Measurements from ENCODE around the gene EVA1A.

EVA1A gene

DNA sequence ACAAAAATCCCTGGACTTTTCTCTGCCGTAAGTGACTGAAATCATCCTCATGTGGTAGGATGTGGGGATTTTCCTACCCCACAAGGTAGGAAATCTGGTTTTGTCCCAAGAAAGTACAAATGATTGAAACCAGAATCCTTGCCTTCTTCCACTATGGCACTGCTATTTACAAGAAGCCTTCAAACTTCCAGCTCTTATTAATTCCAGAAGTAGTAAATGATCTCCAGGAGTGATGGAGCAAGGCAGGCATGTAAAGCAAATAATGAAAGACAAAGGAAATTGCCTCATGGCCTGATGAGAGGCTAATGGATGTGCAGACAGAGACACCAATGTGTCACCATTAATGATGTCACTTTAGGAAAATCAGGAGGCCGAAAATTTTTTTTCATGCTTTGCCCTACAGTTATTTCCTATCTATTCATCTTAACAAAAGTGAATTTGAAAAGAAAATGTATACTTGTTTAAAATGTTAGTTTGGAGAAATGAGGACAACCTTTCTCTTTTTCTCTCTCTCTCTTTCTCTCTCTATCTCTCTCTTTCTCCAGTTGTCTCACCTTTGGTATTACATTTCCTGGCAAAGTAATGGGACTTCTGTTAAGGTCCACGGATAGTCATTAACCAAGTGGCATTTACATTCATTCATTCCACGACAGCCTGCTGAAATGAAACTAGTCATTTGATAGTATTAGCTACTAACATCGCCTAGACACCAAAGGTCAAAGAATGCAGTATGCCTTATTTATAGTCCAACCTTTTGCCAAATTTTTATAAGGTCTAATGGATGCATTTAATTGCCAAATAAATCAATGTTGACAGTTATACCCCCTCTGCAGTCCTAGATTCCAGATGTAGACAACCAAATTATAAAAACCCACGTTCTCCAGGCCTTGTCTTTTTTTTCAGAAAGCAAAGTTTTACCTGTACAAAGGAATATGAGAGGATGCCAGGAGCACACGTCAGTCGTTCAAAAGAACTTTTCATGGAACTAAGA lies 5.0 kb upstream of the EVA1A start:
- no peak overlapping the region for H3K4me3 ChIP-seq (ENCODE audit: low read depth, low read length)
- DNase-seq (ENCODE audit: low read depth), result no peak

DNA sequence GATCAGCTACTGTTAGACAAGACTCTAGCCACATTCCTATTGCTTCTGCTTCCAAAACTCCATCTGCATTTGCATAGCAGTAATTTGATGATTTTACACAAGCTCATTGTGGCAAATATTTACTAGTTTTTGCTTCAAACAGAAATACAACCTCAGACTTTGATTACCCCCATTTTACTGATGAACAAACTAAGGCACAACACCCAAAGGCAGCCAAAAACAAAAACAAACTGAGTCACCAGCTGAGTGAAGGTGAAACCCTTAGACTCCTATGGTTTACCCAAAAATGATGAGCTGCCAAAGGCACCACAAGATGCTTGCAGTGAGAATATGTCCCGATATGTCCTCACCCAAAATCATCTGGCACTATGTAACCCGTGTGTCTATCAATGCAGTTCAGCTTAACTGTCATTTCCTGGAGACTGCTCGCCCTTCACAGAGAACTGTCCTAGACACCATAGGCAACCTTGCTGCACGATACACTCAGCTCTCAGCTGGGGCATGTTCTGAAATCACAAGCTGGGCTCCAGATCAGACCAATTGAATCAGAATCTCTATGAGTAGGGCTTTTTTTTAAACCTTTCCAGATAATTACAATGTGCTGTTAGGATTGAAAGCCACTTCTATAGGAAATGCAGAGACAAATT lies 4.1 kb upstream of the EVA1A start:
- DNase-seq (ENCODE audit: low read depth), result no peak
- H3K4me3 ChIP-seq (ENCODE audit: low read depth, low read length), result no peak overlapping the region

DNA sequence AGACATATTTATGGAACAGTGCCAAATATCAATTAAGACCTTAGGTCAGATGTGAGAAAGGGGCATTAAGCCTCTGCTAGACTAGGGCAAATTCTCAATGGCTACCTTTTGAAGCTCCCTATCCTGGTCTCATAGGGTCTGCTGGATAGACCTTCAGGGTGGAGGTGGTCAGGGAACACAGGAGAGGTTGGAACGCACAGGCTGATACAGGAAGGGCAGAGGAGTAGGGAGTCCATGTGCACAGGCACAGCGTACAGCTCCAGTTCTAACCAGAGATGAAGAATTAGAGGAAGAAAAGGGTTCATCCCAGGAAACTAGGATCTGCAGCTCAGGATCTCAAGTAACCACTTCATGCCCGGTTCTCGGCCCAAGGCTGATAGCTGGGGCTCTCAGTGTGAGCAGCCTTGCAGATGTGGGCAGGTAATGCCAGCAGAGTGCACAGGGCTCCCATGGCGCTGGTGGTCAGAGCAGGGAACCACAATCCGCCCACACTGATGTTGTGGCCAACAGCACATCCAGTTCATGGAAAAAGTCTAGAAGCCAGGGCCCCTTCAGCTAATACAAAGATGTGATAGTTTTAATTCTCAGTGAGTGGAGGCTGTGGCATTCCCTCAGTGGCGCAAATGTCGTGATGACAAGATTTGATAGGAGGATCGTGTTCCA lies 3.4 kb upstream of the EVA1A start:
- H3K4me3 ChIP-seq (ENCODE audit: low read depth, low read length), result no peak overlapping the region
- DNase-seq (ENCODE audit: low read depth), result no peak

DNA sequence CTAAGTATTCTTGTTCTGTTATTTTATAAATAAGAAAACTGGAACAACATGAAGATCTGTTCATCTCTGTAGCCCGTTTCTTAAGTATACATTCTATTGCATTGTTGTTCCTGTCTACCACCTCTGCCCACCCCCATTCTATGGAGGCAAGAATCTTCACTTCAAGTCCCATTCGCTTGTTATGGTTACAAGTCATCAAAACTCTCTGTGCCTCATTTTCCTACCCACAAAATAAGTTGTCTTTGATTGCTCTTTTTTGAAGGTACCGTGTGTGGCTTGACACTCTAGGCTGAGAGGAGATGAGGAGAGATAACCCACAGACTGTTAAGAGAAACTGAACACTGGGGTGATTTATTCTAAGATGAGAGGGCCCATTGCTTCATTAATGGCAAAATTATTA lies 2.9 kb upstream of the EVA1A start:
- no peak for DNase-seq (ENCODE audit: low read depth)

DNA sequence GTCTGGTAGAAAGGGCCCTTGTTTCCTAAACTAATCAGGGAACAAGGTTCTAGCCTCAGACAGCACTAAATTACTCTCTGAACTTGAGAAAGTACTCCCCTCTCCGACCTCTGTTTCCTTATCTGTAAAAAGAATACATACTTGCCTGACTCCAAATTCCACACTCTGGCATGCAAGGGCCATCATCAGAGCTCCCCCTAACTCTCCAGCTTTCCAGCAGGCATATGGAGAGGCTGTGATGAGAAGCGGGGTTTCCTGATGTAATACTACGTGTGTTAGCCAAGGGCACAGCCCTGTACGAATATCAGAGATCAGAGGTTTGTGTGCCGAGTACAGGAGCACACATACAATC lies 1.8 kb upstream of the EVA1A start:
- H3K4me3 ChIP-seq (ENCODE audit: low read depth, low read length), result no peak overlapping the region
- DNase-seq (ENCODE audit: low read depth), result no peak

More for the DNA sequence above, 2.9 kb upstream of the EVA1A start:
- no peak overlapping the region for H3K4me3 ChIP-seq (ENCODE audit: low read depth, low read length)

DNA sequence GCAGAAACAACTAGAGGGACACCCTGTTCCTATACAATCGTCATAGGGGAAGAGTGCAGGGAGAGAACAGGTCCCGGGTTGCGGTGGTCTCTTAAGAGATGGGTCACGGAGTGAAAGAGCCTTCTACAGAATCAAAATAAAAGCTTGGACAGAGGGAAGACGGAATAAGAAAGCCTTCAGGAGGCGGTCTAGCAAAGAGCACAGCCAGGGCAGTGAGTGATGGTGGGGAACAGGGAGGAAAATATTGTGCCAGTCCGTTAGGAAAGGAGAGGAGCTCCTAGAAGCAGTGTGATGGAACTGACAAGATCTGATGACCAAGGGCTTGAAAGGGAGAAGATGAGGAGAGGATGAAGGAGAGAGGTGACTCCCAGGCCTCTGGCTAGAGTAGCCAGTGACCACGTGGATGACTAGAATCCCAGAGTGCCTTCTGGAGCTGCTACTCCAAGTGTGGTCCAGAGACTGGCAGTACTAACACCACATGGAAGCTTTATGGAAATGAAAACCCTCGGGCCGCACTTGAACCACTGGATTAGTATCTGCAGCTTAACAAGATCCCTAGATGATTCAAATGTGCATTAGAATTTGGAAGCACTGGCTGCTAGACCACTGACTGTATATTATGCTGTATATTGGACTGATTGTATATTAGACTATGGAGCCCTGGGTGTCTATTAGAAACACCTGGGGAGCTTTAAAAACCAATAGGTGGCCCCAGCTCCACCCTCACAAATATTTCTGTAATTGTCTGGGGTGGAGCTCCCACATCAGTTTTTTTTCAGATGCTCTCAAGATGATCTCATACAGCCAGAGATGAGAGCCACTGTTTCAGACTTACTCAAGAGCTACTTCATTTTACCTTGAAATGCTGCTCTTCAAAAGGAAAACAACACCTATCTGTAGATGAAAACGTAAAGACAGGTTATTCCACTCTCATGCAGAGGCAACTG lies 1.1 kb upstream of the EVA1A start:
- peak overlapping the region; percentile 67 for H3K4me3 ChIP-seq (ENCODE audit: low read depth, low read length)
- DNase-seq (ENCODE audit: low read depth), result no peak

DNA sequence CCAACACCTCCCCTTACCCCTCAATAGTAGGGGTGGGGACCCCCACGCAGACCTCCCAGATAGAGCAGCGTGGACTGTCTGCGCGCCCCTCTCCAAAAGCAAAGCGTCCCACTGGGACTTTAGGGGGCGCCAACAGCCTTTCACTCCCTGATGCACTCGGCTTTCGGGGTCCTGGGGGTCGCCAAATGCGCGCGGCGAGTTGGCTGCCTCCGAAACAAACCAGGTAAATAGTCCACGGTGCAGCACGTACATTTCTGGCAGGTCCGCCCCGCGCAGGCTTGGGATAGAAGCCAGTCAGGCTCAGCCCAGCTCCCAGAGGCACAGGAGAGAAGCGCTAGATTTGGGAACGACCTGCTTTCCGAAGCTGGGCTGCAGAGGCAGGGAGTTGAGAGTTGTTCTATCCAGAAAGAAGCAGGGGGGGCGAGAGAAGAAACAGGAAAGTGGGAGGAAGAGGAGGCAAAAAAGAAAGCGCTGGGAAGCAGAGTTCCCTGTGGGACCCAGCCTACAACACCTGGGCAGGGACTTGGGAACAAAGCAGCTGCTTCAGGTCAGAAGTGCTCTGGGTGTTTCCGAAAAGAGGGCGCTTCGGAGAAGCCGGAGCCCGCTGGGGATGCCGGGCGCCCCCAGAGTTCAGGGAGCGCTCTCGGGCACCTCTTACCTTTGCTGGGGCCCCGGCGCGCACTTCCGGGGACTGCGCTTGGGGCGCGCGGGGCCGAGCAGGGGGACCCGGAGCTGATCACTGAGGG lies 544 bp downstream of the EVA1A start:
- no peak for DNase-seq (ENCODE audit: low read depth)

DNA sequence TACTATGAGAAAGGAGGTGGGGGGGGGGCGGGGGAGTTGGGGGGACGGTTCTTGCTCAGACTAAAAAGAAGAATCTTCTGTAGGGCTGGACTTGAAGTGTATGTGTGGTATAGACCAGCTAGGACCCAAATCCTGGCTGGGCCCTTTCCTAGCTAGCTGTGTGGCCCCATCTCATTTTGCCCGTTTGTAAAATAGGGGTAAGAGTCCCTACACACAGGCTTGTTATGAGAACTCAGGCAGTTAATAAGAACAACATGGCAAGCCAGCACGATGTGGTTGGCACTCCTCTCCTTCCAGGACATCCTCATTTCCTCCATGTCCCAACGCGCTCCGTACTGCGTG lies 1.1 kb downstream of the EVA1A start:
- DNase-seq (ENCODE audit: low read depth), result no peak
- peak overlapping the region; percentile 67 for H3K4me3 ChIP-seq (ENCODE audit: low read depth, low read length)

More for the DNA sequence above, 544 bp downstream of the EVA1A start:
- peak overlapping the region; percentile 67 for H3K4me3 ChIP-seq (ENCODE audit: low read depth, low read length)

DNA sequence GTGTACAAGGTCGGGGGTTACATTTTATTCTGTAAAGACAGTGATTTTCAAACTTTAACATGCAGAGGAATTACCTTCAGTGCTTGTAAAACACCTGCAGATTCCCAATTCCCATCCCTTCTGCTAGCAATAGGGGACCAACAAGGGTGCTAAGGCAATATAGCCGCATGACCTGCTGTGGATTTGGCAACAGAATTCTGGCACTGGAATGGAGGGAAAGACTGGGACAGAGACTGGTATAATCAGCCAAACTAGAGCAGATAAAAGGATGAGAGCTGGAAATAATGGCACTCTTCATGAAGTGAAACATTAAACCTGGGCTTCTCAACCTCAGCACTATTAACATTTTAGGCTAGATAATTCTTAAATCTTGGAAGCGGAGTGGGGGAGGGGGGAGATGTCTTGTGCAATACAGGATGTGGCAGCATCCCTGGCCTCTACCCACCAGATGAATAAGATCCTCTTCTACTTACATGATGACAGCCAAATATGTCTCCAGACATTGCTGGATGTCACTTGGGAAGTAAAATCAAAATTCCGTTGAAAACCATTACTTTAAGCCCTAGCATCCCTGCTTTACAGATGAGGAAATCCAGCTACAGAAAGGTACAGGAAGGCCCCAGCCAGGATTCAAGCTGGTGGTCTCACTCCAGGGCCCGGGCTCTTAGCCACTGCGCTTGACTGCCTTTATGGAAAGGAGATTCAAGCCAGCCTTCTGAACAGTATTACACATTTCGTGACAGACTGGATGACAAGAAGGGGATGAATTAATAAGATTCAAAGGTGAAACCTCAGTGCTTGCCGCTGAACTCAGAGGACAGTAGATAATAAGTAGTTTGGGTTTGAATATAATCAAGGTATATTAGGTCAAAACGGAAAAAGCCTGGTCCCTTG lies 1.7 kb downstream of the EVA1A start:
- peak overlapping the region; percentile 27 for H3K4me3 ChIP-seq (ENCODE audit: low read depth, low read length)
- peak; percentile 56 for DNase-seq (ENCODE audit: low read depth)

DNA sequence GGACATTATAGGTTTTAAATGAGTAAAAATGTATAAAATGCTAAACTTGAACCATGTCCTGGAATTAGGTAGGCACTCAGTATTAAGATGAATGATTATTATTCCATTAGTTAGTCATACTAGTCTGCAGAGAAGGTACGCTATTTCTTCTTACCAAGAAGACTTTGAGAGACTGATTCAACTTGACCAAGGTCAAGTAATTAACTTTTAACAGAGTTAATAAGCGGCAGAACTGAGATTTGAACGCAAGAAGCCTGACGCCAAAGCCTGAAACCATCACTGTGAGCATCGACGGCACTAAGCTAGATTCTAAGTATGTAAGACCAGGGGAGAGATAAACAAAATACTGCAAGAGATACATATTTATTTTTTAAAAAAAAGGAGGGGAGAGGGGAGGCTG lies 2.6 kb downstream of the EVA1A start:
- no peak overlapping the region for H3K4me3 ChIP-seq (ENCODE audit: low read depth, low read length)
- DNase-seq (ENCODE audit: low read depth), result no peak

DNA sequence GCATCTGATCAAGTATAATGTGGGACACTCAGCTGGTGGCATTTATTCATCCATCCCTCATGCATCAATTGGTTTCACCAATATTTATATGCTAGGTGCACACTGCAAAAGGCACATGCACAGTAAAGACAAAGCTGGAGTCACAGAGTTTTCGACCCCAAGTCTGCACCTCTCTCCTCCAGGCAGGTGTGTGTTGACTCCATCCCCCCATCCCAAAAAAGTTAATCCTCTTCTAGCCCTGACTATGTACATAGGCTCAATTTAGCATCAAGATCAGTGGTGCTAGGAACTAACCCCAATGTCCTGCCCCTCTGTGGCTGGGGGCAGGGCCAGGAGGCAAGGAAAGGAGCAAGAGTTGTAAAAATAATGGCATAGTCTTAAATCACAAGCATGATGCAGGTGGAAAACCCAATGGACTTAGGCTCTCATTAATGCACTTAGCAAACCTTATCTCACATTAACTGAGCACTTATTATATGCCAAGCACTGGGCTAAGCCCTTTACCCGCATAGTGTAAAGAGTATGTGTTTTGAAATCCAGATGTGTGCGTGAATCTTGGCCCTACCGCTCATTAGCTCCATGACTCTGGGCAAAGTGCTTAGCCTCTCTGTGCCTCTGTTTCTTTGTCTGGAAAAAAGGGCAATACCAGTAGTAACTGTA lies 3.1 kb downstream of the EVA1A start:
- no peak for DNase-seq (ENCODE audit: low read depth)
- H3K4me3 ChIP-seq (ENCODE audit: low read depth, low read length), result no peak overlapping the region

DNA sequence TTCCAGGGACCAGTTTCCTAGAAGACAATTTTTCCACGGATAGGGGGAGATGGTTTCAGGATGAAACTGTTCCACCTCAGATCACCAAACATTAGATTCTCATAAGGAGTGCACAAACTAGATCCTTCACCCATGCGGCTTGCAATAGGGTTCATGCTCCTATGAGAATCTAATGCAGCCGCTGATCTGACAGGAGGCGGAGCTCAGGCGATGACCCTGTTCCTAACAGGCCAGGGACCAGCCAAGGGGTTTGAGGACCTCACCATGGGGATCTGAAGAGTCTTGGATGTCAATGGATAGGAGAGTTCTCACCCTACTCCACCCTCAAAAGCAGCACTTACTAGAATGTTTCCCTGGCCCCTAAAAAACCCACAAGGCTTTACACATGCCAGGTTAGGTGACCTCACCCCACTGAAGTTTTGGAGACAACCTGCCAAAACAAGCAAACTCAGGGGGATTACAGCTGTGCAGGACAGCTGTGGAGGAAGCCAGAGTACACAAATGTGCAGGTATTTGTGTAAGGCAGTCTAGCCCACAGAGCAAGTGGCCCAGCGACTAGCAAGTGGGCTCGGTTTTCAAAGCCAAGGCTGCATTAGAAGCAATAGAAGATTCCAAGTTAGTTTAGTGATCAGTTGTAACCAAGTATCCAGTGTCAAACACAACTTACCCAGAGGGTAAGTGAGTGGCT lies 3.9 kb downstream of the EVA1A start:
- H3K4me3 ChIP-seq (ENCODE audit: low read depth, low read length), result no peak overlapping the region
- no peak for DNase-seq (ENCODE audit: low read depth)

DNA sequence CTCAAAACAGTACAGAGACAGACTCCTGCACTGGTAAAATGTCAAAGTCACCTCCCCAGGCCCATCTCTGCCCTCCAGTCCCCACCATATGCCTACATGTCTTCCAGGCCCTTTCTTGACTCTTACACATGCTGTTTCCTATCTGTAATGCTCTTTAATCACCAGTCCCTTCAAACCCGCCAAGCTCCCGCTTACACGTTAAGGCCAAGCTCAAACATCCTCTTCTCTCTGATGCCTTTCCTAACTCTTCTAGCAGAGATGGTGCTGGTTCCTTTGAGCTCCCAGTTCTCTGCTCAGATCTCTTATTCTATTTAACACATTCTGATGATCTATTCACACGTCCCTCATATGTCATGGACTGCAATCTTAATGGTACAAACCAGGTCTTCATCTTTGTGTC lies 5.0 kb downstream of the EVA1A start:
- no peak overlapping the region for H3K4me3 ChIP-seq (ENCODE audit: low read depth, low read length)
- no peak for DNase-seq (ENCODE audit: low read depth)

DNA sequence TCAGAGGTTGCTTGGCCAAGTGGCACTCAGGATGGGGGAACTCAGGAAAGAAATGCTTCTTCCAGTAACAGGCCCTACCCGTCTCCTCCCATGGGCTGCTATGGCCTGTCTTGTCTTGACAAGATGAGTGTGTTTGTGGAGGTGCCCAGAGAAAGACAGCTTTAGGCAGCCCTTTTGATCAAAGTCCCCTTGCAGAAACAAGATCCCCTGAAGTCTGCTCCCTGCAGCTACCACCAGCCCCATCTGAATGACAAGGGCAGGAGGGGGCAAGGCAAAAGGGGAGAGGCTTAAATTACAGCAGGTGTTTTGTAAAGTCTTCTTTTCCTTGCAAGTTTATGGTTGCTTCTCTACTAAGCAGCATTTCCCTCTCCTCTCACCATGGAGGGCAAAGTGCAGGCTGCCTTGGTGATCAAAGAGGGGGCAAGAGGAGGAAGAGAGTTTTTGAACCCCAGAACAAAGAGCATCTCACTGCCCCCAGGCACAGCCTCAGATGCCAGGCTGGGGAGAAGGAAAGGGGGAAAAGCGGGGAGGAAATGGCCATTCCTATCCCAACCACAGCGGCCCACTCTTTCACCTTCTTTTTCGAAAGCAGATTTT lies 6.7 kb downstream of the EVA1A start:
- DNase-seq (ENCODE audit: low read depth), result no peak
- H3K4me3 ChIP-seq (ENCODE audit: low read depth, low read length), result no peak overlapping the region

DNA sequence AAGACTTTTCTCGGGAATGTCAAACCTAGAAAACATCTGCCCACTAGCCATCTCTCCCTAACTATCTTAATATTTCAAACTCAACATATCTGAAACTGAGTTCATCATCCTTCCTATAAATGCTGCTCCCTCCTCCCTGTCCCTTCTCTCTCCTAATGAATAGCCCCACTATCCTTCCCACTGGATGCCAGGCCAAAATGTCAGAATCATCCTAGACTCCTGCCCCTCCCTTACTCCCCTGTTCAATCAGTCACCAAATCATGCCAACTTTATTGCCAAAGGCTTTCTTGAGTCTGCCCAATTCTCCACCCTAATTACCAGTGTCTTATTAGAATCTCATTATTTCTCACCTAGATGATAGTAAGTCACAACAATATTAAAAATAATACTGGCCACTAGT lies 8.5 kb downstream of the EVA1A start:
- no peak for DNase-seq (ENCODE audit: low read depth)
- no peak overlapping the region for H3K4me3 ChIP-seq (ENCODE audit: low read depth, low read length)

DNA sequence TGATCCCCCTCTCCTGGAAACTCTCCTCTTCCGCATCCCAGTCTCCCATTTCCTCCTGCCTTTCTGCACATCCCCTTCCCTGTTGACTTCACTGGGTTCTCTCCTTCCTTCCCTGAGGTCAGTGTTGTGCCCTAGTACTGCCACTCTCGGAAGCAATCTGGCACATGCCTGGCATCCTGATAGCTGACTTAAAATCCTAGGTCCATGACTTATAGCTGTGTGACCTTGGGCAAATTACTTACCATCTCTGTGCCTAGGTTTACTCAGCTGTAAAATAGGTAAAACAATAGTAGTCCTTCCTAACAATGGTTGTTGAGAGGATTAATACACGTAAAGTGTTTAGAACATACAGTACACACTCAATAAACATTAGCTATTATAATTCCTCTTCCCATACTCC lies 9.3 kb downstream of the EVA1A start:
- no peak for DNase-seq (ENCODE audit: low read depth)
- H3K4me3 ChIP-seq (ENCODE audit: low read depth, low read length), result no peak overlapping the region
